C4-2B (cell line): ENCODE measurements around the gene PRKAG2.

ENCODE experiments used
- ZFX ChIP-seq: fragments of 450-650 bp; IDR thresholded peaks from 2 replicates; pipeline ENCODE4 v1.6.1; 2017
- TF ChIP-seq, protein P1 (sequence below): fragments of 450-650 bp; conservative IDR thresholded peaks from 2 replicates; pipeline ENCODE4 v1.5.1; 2017; ENCODE audit warnings: mild to moderate bottlenecking

DNA sequence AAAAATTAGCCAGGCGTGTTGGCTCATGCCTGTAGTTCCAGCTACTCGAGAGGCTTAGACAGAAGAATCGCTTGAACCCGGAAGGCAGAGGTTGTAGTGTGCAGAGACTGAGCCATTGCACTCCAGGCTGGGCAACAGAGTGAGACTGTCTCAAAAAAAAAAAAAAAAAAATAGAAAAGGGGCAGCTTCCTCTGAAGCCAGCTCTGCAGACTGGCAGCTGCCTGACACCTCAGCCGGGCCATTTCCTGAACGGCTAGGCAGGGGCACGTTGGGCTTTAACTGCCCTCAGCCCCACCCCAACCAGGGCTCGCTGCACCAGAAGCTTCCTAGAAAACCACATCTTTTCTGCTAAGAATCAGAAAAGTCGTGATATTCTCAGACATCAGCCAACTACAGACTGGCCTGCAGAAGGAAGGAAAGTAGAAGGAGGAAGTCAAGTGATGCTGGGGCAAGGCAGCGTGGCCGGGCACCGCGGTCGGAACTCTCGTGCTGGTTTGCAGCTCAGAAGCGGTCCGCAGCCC lies 38.0 kb downstream of the PRKAG2 start:
- TF ChIP-seq, protein P1, sequence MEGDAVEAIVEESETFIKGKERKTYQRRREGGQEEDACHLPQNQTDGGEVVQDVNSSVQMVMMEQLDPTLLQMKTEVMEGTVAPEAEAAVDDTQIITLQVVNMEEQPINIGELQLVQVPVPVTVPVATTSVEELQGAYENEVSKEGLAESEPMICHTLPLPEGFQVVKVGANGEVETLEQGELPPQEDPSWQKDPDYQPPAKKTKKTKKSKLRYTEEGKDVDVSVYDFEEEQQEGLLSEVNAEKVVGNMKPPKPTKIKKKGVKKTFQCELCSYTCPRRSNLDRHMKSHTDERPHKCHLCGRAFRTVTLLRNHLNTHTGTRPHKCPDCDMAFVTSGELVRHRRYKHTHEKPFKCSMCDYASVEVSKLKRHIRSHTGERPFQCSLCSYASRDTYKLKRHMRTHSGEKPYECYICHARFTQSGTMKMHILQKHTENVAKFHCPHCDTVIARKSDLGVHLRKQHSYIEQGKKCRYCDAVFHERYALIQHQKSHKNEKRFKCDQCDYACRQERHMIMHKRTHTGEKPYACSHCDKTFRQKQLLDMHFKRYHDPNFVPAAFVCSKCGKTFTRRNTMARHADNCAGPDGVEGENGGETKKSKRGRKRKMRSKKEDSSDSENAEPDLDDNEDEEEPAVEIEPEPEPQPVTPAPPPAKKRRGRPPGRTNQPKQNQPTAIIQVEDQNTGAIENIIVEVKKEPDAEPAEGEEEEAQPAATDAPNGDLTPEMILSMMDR, result no peak
- TF ChIP-seq ZFX, result no peak
